ENCODE measurements around the gene ZNF497.
"Not testable (repeated sequence)": the region's sequence is repeated elsewhere in the genome, so short reads cannot be mapped to it uniquely, and the experiment has no call there.

Gene ZNF497

DNA sequence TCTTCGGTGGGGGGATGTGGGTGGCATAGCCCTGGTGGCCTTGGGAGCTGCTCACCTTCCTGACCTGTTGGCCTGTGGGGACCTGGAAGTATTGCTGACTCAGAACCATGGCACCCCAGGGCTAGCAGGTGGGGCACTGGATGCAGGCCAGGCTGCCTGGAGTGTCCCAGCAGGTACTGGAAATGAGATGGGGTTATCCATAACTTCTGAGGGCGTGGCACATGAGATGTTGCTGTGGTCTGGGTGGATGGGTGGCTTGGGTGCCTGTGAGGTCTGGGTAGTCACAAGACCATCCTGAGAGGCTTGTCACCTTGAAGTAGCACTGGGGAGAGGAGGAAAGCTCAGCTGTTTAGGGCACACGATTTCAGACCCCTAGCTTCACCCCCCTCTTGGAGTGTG, 32.3 kb upstream of the ZNF497 start:
- DNase-seq (ENCODE audit: low read depth) = no peak

DNA sequence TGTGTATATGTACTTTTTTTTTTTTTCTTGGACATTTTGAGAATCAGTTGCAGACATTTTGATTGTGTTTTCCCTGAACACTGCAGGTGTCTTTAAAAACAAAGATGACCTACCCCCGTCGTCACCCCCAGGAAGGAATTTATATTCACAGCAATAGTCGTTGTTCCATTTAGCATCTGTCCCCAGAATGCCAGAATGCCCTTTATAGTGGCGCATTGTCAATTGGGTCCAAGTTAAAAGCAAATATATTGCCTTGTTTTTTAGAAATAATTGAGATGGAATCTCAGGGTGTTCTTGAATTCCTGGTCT, 31.1 kb upstream of the ZNF497 start:
- no peak for DNase-seq (ENCODE audit: low read depth)

DNA sequence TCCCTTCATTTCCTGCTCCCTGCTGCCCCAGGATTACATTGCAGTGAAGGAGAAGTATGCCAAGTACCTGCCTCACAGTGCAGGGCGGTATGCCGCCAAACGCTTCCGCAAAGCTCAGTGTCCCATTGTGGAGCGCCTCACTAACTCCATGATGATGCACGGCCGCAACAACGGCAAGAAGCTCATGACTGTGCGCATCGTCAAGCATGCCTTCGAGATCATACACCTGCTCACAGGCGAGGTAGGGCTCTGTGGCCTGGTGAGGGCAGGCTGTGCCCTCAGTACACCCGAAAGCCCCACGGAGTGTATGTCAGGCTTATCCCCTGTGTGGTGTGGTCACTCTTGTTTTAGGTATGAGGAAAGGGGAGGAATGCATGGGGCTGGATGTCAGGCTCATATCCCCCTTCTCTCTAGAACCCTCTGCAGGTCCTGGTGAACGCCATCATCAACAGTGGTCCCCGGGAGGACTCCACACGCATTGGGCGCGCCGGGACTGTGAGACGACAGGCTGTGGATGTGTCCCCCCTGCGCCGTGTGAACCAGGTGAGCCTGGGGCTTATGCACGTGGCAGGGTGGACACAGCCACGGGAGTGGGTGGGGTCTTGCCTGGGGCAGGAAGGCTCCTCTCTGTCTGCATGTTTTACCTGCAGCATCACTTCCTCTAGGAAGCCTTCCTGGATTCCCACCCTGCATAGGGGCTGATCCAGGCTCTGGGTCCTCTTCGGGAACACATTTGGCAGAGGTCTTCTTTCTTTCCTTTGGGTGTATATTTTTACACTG, 30.6 kb upstream of the ZNF497 start:
- DNase-seq (ENCODE audit: low read depth) = no peak

- no peak for DNase-seq (ENCODE audit: low read depth)
Observed at GRCh38 chr19:58388175-58388526, 25.6 kb upstream of the ZNF497 start.

DNA sequence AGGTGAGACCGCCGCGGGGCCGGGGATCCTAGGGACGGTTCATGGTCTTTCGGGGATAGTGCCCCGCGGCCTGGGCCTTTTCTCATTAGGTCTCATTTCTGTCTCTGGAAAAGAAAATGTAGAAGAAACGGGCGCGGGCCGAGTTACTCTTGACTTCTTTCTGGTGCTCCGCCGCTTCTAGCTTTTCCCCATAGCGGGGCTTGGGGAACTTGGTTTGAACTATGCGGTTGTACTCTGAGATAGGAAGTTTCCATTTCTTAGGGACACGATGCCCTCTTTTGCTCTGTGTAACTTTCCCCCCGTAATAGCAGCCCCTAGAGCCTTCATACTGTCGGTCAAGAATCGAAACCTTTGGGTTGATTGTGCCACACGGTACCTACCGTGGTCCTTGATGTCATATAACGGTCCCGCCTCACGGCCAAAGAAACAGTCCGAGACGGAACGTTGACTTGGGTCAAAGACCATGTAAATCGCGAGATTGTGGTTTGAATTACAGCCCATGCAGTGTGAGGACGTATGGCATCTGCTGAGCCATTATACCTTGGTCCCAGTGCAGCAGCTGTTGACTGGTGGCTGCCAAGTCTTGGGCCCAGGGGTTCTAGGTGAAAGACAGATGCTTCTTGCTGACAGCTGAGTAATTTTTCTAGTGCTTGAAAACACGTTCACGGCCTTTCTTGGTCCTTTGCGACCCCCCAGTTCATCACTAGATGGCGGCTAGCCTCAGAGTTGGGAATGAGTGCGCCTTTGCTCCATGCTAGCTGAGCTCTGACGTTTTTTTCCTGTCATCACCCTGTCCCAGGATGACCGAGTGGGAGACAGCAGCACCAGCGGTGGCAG, 25.0 kb upstream of the ZNF497 start:
- no peak for DNase-seq (ENCODE audit: low read depth)

GRCh38 chr19:58386576-58387337, 24.2 kb upstream of the ZNF497 start, which contains the start of gene RPS5:
Gene RPS5, plus strand, starts transcription at chr19:58387269. Its CDS starts 869 bp downstream, at chr19:58388138.
- DNase-seq (ENCODE audit: low read depth) = peak; percentile 89

DNA sequence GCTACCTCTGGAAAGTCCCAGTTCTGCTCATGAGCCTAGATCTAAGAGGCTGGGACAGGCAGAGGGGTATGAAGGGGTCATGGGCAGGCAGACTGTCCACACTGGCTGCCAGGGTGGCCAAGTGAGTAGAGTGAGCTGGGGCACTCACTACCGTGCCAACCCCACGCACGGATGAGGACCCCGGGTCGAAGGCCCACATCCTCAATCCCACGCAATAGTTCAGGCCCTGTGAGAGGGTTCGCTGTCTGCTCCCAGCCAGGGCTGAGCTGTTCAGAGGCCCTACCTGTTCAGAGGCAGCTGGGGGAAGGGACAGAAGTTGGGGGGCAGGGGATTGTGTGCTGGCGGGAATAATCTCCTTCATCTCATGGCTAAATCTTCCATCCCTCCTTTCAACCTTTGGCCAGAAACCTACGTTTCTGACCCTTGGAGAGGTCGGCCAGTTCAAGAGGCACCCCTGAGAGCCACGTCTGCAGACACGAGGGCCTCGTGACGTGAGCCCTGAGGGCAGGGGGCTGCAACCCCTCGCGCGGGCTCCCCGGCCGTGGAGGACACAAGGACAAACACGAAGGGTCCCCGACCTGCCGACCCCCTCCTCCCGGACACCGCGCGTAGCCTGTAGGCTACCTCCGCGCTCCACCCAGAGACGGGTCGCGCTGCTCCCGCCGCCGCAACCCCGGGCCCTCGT, 23.5 kb upstream of the ZNF497 start:
- no peak for DNase-seq (ENCODE audit: low read depth)

- no peak for DNase-seq (ENCODE audit: low read depth)
Observed at GRCh38 chr19:58385313-58385890, 22.9 kb upstream of the ZNF497 start.

- no peak for DNase-seq (ENCODE audit: low read depth)
Observed at GRCh38 chr19:58382997-58383603, 20.5 kb upstream of the ZNF497 start.

DNA sequence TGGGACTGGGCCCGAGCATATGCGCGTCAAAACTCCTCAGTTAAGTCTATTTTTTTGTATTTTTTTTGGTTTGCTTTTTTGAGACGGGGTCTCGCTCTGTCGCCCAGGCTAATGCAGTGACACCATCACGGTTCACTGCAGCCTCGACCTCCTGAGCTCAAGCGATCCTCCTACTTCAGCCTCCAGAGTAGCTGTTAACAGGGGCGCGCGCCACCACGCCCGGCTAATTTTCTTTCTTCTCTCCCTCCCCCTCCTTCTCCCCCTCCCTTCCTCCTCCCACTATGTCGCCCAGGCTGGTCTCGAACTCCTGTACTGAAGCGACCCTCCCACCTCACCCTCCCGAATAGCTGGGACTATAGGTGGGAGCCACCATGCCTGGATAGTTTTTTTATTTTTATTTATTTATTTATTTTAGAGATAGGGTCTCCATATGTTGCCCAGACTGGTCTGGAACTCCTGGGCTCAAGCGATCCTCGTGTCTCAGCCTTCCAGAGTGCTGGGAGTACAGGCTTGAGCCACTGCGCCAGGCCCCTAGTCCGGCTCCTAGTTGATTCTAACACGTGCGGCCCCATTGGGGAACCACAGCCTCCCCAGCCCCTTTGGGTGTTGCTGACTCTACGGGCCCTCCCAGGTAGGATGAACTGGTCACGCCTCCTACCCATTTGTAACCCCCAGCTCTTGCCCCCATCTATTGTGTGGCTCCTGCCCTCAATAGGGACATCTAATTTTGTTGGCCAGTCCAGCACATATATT, 19.1 kb upstream of the ZNF497 start:
- DNase-seq (ENCODE audit: low read depth) = no peak

DNA sequence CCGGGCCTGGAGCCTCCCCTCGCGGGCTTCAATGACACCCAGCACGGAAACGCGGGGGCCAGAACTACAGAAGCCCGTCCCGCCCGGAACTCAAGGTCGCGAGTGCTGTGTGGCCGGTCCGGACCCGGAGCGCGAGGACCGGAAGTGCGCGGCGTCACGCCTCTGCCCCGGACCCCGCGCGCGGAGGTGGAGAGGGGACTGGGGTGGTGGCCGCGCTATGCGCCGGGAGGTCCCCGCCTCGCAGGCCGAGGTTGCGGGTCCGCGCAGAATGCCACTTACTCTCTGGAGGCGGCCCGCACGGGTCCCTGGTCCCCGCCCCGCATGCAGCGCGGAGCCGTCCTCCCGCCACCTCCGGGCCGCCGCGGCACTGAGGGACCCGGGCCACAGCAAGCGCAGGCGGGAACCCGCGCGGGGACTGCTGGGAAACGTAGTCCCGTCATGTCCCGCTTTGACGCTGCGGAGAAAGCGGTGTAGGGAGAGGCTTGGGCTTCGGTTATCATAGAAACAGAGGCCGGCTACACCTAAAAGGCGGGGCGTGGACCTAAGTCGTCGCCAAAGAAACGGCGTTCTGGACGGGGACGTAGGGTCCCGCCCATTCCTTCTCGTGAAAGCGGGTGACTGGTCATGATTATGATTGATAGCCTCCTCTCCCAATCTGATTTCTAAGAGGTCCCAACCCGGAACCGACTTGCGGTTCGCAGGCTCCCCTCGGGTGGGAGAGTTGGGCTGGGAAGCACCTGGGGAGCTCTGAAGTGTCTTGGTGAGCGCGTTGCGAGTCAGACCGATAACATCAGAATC, 18.3 kb upstream of the ZNF497 start, which contains the start of gene ZNF837:
TSS of gene ZNF837 (minus strand) at position 369 of the 798 bp plus-strand sequence. CDS start 11,698 bp downstream, outside the sequence.
- peak; percentile 93 for DNase-seq (ENCODE audit: low read depth)

- no peak for DNase-seq (ENCODE audit: low read depth)
Observed at GRCh38 chr19:58380037-58380661, 17.6 kb upstream of the ZNF497 start.

GRCh38 chr19:58379246-58379645, 16.7 kb upstream of the ZNF497 start:
- DNase-seq (ENCODE audit: low read depth) = no peak

DNA sequence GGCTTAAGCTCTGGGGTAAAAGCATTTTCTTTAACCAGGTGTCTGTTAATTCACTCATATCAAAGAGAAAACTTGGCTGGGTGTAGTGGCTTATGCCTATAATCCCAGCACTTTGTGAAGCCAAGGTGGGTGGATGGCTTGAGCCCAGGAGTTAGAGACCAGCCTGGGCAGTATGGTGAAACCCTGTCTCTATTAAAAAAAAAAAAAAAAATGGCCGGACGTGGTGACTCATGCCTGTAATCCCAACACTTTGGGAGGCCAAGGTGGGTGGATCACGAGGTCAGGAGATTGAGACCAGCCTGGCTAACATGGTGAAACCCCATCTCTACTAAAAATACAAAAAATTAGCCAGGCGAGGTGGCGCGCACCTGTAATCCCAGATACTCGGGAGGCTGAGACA, 14.2 kb upstream of the ZNF497 start:
- DNase-seq (ENCODE audit: low read depth) = not testable (repeated sequence)

- no peak for DNase-seq (ENCODE audit: low read depth)
Observed at GRCh38 chr19:58374200-58374599, 11.6 kb upstream of the ZNF497 start.

DNA sequence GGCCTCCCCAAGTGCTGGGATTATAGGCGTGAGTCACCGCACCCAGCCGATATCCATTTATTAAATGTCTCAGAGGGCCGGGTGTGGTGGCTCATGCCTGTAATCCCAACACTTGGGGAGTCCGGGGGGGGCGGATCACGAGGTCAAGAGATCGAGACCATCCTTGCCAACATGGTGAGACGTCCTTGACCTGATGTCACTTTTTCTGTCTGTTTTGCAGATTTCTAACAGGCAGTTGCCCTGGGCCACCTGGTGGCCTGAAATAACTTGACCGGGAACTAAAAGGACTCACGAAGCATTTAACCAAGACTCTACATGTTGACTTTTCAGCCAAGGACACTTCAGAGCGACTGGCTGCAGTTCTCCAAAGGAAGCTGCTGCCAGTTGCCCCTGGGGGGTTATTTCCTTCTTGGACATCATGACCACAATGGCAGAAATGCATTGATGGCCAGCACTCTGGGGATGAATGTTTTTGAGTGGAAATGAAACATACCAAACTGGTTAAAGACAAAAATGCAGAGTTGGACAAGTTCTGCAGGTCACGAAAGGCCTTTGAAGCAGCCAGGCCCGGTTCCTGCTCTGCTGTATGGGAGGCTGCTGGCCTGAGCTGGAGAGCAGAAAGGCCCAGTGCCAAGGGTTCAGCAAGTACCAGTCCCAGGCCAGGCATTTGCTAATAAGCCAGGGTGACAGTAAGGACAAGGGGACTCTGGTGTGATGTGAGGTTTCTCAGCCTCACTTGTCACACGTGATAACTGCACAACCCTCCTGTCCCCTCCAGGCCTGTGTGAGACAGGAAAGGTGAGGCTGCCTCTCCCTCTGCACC, 10.0 kb upstream of the ZNF497 start:
- no peak for DNase-seq (ENCODE audit: low read depth)

DNA sequence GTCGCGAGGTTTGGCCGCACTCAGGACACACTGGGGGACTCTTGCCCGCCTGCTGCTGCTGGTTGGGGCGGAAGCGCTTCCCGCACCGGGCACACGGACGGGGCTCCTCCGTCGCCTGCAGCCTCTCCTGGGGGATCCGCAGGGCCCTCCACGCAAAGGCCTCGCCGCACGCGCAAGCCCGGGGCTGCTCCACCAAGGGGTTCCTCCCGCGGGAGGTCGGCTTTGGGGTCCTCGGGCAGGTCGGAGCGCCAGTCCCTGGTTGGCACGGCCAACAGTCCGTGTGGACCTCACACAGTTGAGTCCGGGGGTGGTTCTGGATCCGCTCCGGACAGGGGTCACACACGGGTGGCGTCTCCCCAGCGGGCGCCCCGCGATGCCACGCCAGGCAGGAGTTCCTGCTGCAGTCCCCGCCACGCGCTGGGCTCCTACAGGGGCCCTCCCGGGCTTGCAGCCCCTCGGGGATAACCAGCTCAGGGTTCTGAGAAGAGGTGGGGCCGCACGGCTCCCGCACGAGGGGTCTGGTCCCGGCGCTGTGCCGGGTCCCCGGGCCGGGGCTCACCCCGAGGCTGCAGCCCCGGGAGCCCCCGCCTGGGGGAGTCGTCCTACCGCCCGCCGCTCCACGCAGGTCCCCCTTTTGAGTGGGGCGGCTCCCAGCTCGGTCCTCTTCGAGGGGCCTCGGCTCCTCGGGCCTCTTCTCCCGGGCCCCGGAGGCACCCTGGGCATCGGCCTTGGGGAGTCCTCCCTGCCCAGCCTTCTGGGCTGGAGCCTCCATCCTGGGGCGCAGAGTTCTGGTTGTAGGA, 6.2 kb upstream of the ZNF497 start:
- DNase-seq (ENCODE audit: low read depth) = no peak

Measured in stimulated activated CD8-positive, alpha-beta memory T cell treated with anti-CD3 and anti-CD28 coated beads, Interleukin-12 subunit alpha, Interleukin-12 subunit beta, amount 100 ng/mL, for 4 hours (primary cell).